VCaP (cell line): ENCODE results near the gene ZBTB42.

Experiments
- H3K27ac ChIP-seq: fragments of 450-650 bp; 2 replicates; pipeline ENCODE4 v1.5.1; 2017
- CTCF ChIP-seq: fragments of 450-650 bp; conservative IDR thresholded peaks from 2 replicates; pipeline ENCODE4 v1.5.1; 2017; ENCODE audit warnings: mild to moderate bottlenecking, moderate library complexity

Gene ZBTB42

DNA sequence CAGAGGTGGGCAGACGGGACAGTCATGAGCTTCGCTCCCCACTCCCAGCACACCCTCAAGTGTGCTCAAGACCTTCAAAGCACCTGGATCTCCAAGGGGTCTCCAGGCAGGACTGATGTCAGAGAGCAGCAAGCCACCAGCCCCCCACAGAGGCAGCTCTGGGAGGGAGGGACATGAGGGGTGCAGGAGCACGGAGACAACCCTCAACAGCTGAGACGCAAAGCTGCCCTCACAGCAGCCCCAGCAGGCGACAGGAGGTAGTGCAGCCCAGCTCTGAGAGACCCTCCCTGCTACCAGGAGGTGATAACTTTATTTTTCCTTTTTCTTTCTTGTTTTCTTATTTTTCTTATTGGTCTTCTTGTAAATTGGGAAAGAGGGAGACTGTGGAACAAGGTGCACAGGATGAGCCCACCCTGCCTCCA, 30.0 kb upstream of the ZBTB42 start:
- peak; percentile 40 for TF ChIP-seq CTCF
- H3K27ac ChIP-seq = no peak overlapping the region

DNA sequence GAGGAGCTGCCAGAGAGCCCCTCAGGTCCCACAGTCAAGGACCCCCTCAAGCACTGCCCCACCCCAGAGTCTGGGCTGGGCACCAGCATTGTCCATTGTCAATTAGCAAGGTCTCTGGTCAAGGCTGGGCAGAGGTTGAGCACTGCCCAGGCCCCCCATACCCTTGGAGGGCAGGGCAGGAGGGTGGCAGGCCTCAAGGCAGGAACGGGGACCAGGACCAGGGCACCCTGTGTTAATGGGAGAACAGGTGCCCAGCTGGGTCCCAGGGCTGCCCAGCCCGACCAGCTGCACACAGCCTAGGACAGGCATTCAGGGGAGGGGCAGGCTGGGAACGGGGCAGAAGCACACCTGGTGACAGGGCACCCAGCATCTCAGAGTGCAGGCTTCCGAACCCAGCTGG, 29.5 kb upstream of the ZBTB42 start:
- no peak overlapping the region for H3K27ac ChIP-seq
- TF ChIP-seq CTCF = no peak

GRCh38 chr14:104771918-104772706, 28.8 kb upstream of the ZBTB42 start:
- TF ChIP-seq CTCF = no peak
- no peak overlapping the region for H3K27ac ChIP-seq

DNA sequence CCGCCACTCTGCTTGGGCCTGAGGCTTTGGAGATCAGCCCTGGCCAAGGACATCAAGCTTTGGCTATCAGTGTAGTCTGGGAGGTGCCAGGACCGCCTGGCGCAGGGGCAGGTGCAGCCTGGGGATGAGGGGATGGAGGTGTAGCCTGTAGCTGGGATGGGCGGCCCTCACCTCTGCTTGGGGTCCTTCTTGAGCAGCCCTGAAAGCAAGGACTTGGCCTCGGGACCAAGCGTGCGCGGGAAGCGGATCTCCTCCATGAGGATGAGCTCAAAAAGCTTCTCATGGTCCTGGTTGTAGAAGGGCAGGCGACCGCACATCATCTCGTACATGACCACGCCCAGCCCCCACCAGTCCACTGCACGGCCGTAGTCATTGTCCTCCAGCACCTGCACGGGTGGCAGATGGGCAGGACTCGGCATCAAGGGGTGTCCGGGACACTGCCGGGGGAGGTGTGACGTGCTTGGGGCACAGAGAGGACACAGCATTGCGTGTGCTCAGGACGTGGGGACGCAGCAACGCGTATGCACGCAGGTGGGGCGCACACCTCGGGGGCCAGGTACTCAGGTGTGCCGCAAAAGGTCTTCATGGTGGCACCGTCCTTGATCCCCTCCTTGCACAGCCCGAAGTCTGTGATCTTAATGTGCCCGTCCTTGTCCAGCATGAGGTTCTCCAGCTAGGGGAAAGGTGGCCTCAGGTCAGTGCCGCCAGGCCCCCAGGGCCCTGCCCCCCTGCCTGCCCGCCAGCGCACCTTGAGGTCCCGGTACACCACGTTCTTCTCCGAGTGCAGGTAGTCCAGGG, 28.0 kb upstream of the ZBTB42 start:
- no peak for TF ChIP-seq CTCF
- H3K27ac ChIP-seq = no peak overlapping the region; the same call in 1 of the 2 replicates

- TF ChIP-seq CTCF = no peak
These were observed 27.1 kb upstream of the ZBTB42 start for GRCh38 chr14:104773505-104774452.

GRCh38 chr14:104774453-104775072, 26.3 kb upstream of the ZBTB42 start:
- H3K27ac ChIP-seq = peak overlapping the region; percentile 73
- no peak for TF ChIP-seq CTCF

More at GRCh38 chr14:104773505-104774452, 27.1 kb upstream of the ZBTB42 start:
- H3K27ac ChIP-seq = peak overlapping the region; percentile 73
